HuH-7.5 (cell line): ENCODE results near the gene LGALS12.
A peak's percentile ranks its signal among the peaks of the same experiment; 100 is the strongest.
"Not testable (repeated sequence)": the region's sequence is repeated elsewhere in the genome, so short reads cannot be mapped to it uniquely, and the experiment has no call there.

Source experiments
- DNase-seq: peaks from one replicate; pipeline ENCODE4 v3.0.0; 2011; ENCODE audit warnings: low spot score

LGALS12 gene

GRCh38 chr11:63504933-63505586, 824 bp upstream of the LGALS12 start:
- DNase-seq: peak; percentile 23

- DNase-seq: peak; percentile 10
Observed at GRCh38 chr11:63506876-63507275, 992 bp downstream of the LGALS12 start.

GRCh38 chr11:63507511-63507910, 1.6 kb downstream of the LGALS12 start:
- DNase-seq: no peak

GRCh38 chr11:63508009-63508408, 2.1 kb downstream of the LGALS12 start:
- DNase-seq: peak; percentile 94

- no peak for DNase-seq
Observed at GRCh38 chr11:63508745-63509144, 2.9 kb downstream of the LGALS12 start.

GRCh38 chr11:63510360-63511047, 4.6 kb downstream of the LGALS12 start:
- DNase-seq: no peak

- DNase-seq: no peak
Observed at GRCh38 chr11:63511048-63511748, 5.3 kb downstream of the LGALS12 start.

GRCh38 chr11:63512816-63513215, 6.9 kb downstream of the LGALS12 start:
- no peak for DNase-seq

GRCh38 chr11:63516109-63516508, 10.2 kb downstream of the LGALS12 start:
- no peak for DNase-seq

GRCh38 chr11:63517156-63517555, 11.3 kb downstream of the LGALS12 start:
- no peak for DNase-seq

- no peak for DNase-seq
Observed at GRCh38 chr11:63518548-63518947, 12.7 kb downstream of the LGALS12 start.

- no peak for DNase-seq
Observed at GRCh38 chr11:63520606-63521170, 14.8 kb downstream of the LGALS12 start.

GRCh38 chr11:63521896-63522295, 16.0 kb downstream of the LGALS12 start:
- DNase-seq: no peak

GRCh38 chr11:63523151-63523550, 17.3 kb downstream of the LGALS12 start:
- no peak for DNase-seq

GRCh38 chr11:63527667-63528066, 21.8 kb downstream of the LGALS12 start:
- DNase-seq: no peak

GRCh38 chr11:63528156-63528555, 22.3 kb downstream of the LGALS12 start:
- DNase-seq: not testable (repeated sequence)

GRCh38 chr11:63528729-63529278, 22.9 kb downstream of the LGALS12 start:
- not testable (repeated sequence) for DNase-seq

GRCh38 chr11:63529373-63529772, 23.5 kb downstream of the LGALS12 start:
- DNase-seq: not testable (repeated sequence)

GRCh38 chr11:63530021-63530420, 24.1 kb downstream of the LGALS12 start:
- DNase-seq: no peak

GRCh38 chr11:63531074-63531792, 25.3 kb downstream of the LGALS12 start:
- not testable (repeated sequence) for DNase-seq

- no peak for DNase-seq
Observed at GRCh38 chr11:63532117-63532516, 26.2 kb downstream of the LGALS12 start.
